OCI-LY3 (cell line): Measurements from ENCODE around the gene LRBA.
A peak's percentile ranks its signal among the peaks of the same experiment; 100 is the strongest.
"Not testable (repeated sequence)": the region's sequence is repeated elsewhere in the genome, so short reads cannot be mapped to it uniquely, and the experiment has no call there.

Experiments used
- H2AFZ ChIP-seq: fragments of 200-600, 300-600 bp; shearing (Covaris generic); 2 replicates; pipeline ENCODE4 v1.6.0; 2014; ENCODE audit warnings: antibody characterized with exemption, low read depth, low read length
- H3K27ac ChIP-seq: fragments of 200-600, 300-600 bp; sonication (generic); 2 replicates; pipeline ENCODE4 v1.5.1; 2014; ENCODE audit warnings: mild to moderate bottlenecking, low read length, moderate library complexity, mixed read lengths
- H3K27me3 ChIP-seq: fragments of 200-600, 300-600 bp; sonication (generic); 2 replicates; pipeline ENCODE4 v1.6.1; 2014; ENCODE audit warnings: low read depth, low read length, mixed read lengths
- H3K36me3 ChIP-seq: fragments of 200-600, 300-600 bp; sonication (generic); replicated peaks from 2 replicates; pipeline ENCODE3; 2014; ENCODE audit warnings: low read depth, low read length, mixed read lengths
- H3K4me1 ChIP-seq: fragments of 300-600, 200-600 bp; sonication (generic); 2 replicates; pipeline ENCODE4 v1.6.1; 2014; ENCODE audit warnings: low read length, mixed read lengths
- H3K4me2 ChIP-seq: fragments of 200-600, 300-600 bp; sonication (generic); 2 replicates; pipeline ENCODE4 v1.6.1; 2014; ENCODE audit warnings: low read length, mixed read lengths
- H3K4me3 ChIP-seq: fragments of 300-600, 200-600 bp; sonication (generic); 2 replicates; pipeline ENCODE4 v1.5.1; 2014; ENCODE audit warnings: antibody characterized with exemption, mild to moderate bottlenecking, low read length, moderate library complexity
- H3K79me2 ChIP-seq: fragments of 300-600, 200-600 bp; shearing (Covaris generic); 2 replicates; pipeline ENCODE4 v1.6.1; 2014; ENCODE audit warnings: mild to moderate bottlenecking, low read length, mixed read lengths
- H3K9ac ChIP-seq: fragments of 300-600, 200-600 bp; shearing (Covaris generic); 2 replicates; pipeline ENCODE4 v1.6.0; 2014; ENCODE audit warnings: mild to moderate bottlenecking, low read length, moderate library complexity
- H3K9me3 ChIP-seq: fragments of 200-600, 300-600 bp; shearing (Covaris generic); 2 replicates; pipeline ENCODE4 v1.6.1; 2014; ENCODE audit warnings: low read length, mixed read lengths; ENCODE audit not compliant: insufficient read depth
- H4K20me1 ChIP-seq: fragments of 200-600, 300-600 bp; sonication (generic); 2 replicates; pipeline ENCODE4 v1.6.1; 2016; ENCODE audit warnings: low read length, mixed read lengths; ENCODE audit not compliant: insufficient read depth
- EZH2phosphoT487 ChIP-seq: fragments of 200-600 bp; shearing (Covaris generic); IDR thresholded peaks from 2 replicates; pipeline ENCODE4 v1.6.1; 2018; ENCODE audit warnings: antibody characterized with exemption, mixed run types, low read depth
- TF ChIP-seq, protein P1 (sequence below): fragments of 200-600, 300-600 bp; sonication (generic); IDR thresholded peaks from 2 replicates; pipeline ENCODE4 v1.5.1; 2014; ENCODE audit warnings: antibody characterized with exemption, low read length, low read depth

LRBA gene

DNA sequence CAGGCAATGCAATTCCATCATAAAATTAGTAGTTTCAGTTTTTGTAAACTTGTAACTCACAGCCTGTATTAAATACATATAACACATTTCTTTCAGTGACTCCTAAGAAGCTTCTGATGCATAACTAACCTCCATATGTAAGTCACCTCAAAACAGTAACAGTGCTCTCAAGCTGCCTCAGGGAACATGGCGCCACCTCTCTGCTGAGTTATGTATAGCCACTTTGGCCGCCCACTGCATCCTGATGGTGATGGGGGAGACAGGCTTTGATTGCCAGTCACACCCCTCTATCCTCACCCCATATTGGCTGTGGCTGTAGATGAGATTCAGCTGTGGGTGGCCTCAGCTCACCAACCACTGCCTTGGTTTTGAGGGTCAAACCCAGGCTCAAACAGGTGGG is 54.3 kb downstream of the LRBA start:
- Histone ChIP-seq H3K4me3 (no peak overlapping the region), H3K4me1 (peaks cover 10% of the 10 kb centered on the region), H3K79me2 (no peaks in the 10 kb centered on the region; the same call in 1 of the 2 replicates), H3K36me3 (peaks cover 17% of the 10 kb centered on the region), H3K9ac (no peak overlapping the region), H4K20me1 (peaks cover 4% of the 10 kb centered on the region; the same call in 1 of the 2 replicates), H2AFZ (no peak overlapping the region), H3K27ac (no peak overlapping the region), H3K27me3 (no peaks in the 10 kb centered on the region), H3K9me3 (peaks cover 25% of the 10 kb centered on the region), H3K4me2 (no peak overlapping the region)
- TF ChIP-seq, protein P1, sequence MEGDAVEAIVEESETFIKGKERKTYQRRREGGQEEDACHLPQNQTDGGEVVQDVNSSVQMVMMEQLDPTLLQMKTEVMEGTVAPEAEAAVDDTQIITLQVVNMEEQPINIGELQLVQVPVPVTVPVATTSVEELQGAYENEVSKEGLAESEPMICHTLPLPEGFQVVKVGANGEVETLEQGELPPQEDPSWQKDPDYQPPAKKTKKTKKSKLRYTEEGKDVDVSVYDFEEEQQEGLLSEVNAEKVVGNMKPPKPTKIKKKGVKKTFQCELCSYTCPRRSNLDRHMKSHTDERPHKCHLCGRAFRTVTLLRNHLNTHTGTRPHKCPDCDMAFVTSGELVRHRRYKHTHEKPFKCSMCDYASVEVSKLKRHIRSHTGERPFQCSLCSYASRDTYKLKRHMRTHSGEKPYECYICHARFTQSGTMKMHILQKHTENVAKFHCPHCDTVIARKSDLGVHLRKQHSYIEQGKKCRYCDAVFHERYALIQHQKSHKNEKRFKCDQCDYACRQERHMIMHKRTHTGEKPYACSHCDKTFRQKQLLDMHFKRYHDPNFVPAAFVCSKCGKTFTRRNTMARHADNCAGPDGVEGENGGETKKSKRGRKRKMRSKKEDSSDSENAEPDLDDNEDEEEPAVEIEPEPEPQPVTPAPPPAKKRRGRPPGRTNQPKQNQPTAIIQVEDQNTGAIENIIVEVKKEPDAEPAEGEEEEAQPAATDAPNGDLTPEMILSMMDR, result peak; percentile 86
- no peak for TF ChIP-seq EZH2phosphoT487

DNA sequence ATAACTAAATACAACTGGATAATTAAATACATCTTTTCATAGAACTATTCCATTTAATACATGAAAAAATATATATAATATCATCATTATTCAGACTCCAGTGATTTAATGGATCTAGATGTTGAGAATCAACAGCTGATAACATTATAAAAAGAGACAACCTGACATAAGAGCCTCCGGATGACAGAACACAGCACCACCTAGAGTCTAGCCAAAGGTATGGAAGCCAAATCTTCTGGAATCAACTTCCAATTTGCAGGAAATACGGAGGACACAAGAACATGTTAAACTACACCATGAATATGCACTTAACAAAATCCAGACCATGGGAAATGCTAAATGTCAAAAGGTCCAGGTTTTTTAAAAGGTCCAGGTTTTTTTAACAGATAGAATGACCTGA is 55.0 kb downstream of the LRBA start:
- Histone ChIP-seq H4K20me1 (peaks cover 4% of the 10 kb centered on the region; the same call in 1 of the 2 replicates), H3K27me3 (no peaks in the 10 kb centered on the region), H3K36me3 (peaks cover 20% of the 10 kb centered on the region), H3K4me3 (no peak overlapping the region), H3K79me2 (no peaks in the 10 kb centered on the region; the same call in 1 of the 2 replicates), H2AFZ (no peak overlapping the region), H3K4me2 (no peak overlapping the region), H3K9ac (no peak overlapping the region), H3K27ac (no peak overlapping the region), H3K9me3 (peaks cover 25% of the 10 kb centered on the region), H3K4me1 (peaks cover 10% of the 10 kb centered on the region)
- TF ChIP-seq, protein P1, result peak; percentile 63
- TF ChIP-seq EZH2phosphoT487, result no peak

DNA sequence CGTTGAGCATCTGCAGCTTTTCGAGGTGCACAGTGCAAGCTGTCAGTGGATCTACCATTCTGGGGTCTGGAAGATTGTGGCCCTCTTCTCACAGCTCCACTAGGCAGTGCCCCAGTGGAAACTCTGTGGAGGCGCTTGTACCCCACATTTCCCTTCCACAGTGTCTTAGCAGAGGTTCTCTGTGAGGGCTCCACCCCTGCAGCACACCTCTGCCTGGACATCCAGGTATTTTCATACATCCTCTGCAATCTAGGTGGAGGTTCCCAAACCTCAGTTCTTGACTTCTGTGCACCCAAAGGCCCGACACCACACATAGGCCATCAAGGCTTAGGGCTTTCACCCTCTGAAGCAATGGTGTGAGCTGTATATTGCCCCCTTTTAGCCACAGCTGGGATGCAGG is 57.1 kb downstream of the LRBA start:
- H3K9me3 ChIP-seq, result peaks cover 25% of the 10 kb centered on the region
- not testable (repeated sequence) for H3K27ac ChIP-seq

DNA sequence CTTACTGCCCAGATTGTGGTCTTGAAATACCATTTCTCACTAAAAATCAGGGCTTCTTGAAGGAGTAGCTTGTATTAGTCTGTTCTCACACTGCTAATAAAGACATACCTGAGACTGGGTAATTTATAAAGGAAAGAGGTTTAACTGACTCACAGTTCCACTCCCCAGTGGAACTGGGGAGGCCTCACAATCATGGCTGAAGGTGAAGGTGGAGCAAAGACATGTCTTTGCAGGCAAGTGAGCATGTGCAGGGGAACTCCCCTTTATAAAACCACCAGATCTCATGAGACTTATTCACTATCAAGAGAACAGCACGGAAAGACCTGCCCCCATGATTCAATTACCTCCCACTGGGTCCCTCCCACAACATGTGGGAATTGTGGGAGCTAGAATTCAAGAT is 58.0 kb downstream of the LRBA start:
- H3K9ac ChIP-seq, H2AFZ ChIP-seq, H3K4me1 ChIP-seq, H3K79me2 ChIP-seq, H3K27me3 ChIP-seq, H3K4me3 ChIP-seq, H3K4me2 ChIP-seq, H4K20me1 ChIP-seq, H3K27ac ChIP-seq: not testable (repeated sequence)
- peaks cover 25% of the 10 kb centered on the region for H3K9me3 ChIP-seq
- peaks cover 20% of the 10 kb centered on the region for H3K36me3 ChIP-seq

More for the DNA sequence above, 57.1 kb downstream of the LRBA start:
- not testable (repeated sequence) for H3K4me2 ChIP-seq, H2AFZ ChIP-seq, H3K4me3 ChIP-seq, H3K4me1 ChIP-seq, H4K20me1 ChIP-seq, H3K9ac ChIP-seq, H3K27me3 ChIP-seq, H3K79me2 ChIP-seq
- peaks cover 20% of the 10 kb centered on the region for H3K36me3 ChIP-seq

DNA sequence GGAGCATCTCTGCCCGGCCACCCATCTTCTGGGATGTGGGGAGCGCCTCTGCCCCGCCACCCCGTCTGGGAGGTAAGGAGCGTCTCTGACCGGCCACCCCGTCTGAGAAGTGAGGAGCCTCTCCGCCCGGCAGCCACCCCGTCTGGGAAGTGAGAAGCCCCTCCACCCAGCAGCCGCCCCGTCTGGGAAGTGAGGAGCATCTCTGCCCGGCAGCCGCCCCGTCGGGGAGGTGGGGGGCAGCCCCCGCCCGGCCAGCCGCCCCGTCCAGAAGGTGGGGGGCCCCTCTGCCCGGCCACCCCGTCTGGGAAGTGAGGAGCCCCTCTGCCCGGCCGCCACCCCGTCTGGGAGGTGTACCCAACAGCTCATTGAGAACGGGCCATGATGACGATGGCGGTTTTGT is 61.2 kb downstream of the LRBA start:
- not testable (repeated sequence) for H3K9ac ChIP-seq, H3K27me3 ChIP-seq, H3K4me2 ChIP-seq, H2AFZ ChIP-seq, H3K27ac ChIP-seq, H4K20me1 ChIP-seq, H3K79me2 ChIP-seq, H3K4me1 ChIP-seq, H3K4me3 ChIP-seq
- Histone ChIP-seq H3K9me3 (peaks cover 20% of the 10 kb centered on the region), H3K36me3 (peaks cover 16% of the 10 kb centered on the region)
